ENCODE measurements around the gene ZBTB20.

The ZBTB20 gene

GRCh38 chr3:114411190-114411668 is 735.9 kb downstream of the ZBTB20 start:
- Mint-ChIP-seq H3K4me3 (no peak overlapping the region), H3K4me1 (peaks cover 31% of the 10 kb centered on the region), H3K9me3 (no peaks in the 10 kb centered on the region), H3K36me3 (no peaks in the 10 kb centered on the region), H3K27ac (no peak overlapping the region)
- DNase-seq (ENCODE audit: low spot score in 2 of 2) (no peak), ATAC-seq (no peak)

GRCh38 chr3:114408736-114409670 is 738.1 kb downstream of the ZBTB20 start:
- H3K4me1 Mint-ChIP-seq: peaks cover 33% of the 10 kb centered on the region
- H3K27ac Mint-ChIP-seq: no peak overlapping the region
- DNase-seq (ENCODE audit: low spot score in 2 of 2) (no peak), ATAC-seq (no peak)
- H3K4me3 Mint-ChIP-seq: no peak overlapping the region
- no peaks in the 10 kb centered on the region for H3K36me3 Mint-ChIP-seq
- H3K9me3 Mint-ChIP-seq: no peaks in the 10 kb centered on the region

- no peak overlapping the region for H3K4me3 Mint-ChIP-seq
Measured at GRCh38 chr3:114406922-114407321, 740.2 kb downstream of the ZBTB20 start.

GRCh38 chr3:114406286-114406685 is 740.8 kb downstream of the ZBTB20 start:
- ATAC-seq (no peak), DNase-seq (ENCODE audit: low spot score in 2 of 2) (no peak)
- H3K36me3 Mint-ChIP-seq: no peaks in the 10 kb centered on the region
- peaks cover 14% of the 10 kb centered on the region for H3K4me1 Mint-ChIP-seq
- no peak overlapping the region for H3K4me3 Mint-ChIP-seq
- no peaks in the 10 kb centered on the region for H3K9me3 Mint-ChIP-seq
- H3K27ac Mint-ChIP-seq: no peak overlapping the region

More at GRCh38 chr3:114406922-114407321, 740.2 kb downstream of the ZBTB20 start:
- DNase-seq (ENCODE audit: low spot score in 2 of 2): no peak
- ATAC-seq: no peak
- Mint-ChIP-seq H3K4me1 (peaks cover 21% of the 10 kb centered on the region), H3K27ac (no peak overlapping the region), H3K9me3 (no peaks in the 10 kb centered on the region), H3K36me3 (no peaks in the 10 kb centered on the region)

- Mint-ChIP-seq H3K4me1 (peaks cover 5% of the 10 kb centered on the region), H3K27ac (peak overlapping the region; percentile 40), H3K9me3 (no peaks in the 10 kb centered on the region), H3K36me3 (no peaks in the 10 kb centered on the region), H3K4me3 (no peak overlapping the region)
- no peak for ATAC-seq
- no peak for DNase-seq (ENCODE audit: low spot score in 2 of 2)
Measured at GRCh38 chr3:114405202-114405990, 741.7 kb downstream of the ZBTB20 start.

- no peak overlapping the region for H3K4me3 Mint-ChIP-seq
- no peaks in the 10 kb centered on the region for H3K9me3 Mint-ChIP-seq
- no peak for DNase-seq (ENCODE audit: low spot score in 2 of 2)
- H3K4me1 Mint-ChIP-seq: peaks cover 5% of the 10 kb centered on the region
- no peaks in the 10 kb centered on the region for H3K36me3 Mint-ChIP-seq
- H3K27ac Mint-ChIP-seq: peak overlapping the region; percentile 40
- no peak for ATAC-seq
Measured at GRCh38 chr3:114404590-114404989, 742.5 kb downstream of the ZBTB20 start.

- H3K4me1 Mint-ChIP-seq: peaks cover 5% of the 10 kb centered on the region
- no peak overlapping the region for H3K27ac Mint-ChIP-seq
- H3K36me3 Mint-ChIP-seq: no peaks in the 10 kb centered on the region
- H3K9me3 Mint-ChIP-seq: no peaks in the 10 kb centered on the region
- no peak for ATAC-seq
- no peak for DNase-seq (ENCODE audit: low spot score in 2 of 2)
- no peak overlapping the region for H3K4me3 Mint-ChIP-seq
Measured at GRCh38 chr3:114402838-114403237, 744.2 kb downstream of the ZBTB20 start.

GRCh38 chr3:114401346-114401745 is 745.7 kb downstream of the ZBTB20 start:
- peaks cover 15% of the 10 kb centered on the region for H3K4me1 Mint-ChIP-seq
- DNase-seq (ENCODE audit: low spot score in 2 of 2) (no peak), ATAC-seq (no peak)
- no peaks in the 10 kb centered on the region for H3K36me3 Mint-ChIP-seq
- no peak overlapping the region for H3K27ac Mint-ChIP-seq
- H3K9me3 Mint-ChIP-seq: no peaks in the 10 kb centered on the region
- no peak overlapping the region for H3K4me3 Mint-ChIP-seq

GRCh38 chr3:114400371-114400770 is 746.7 kb downstream of the ZBTB20 start:
- Mint-ChIP-seq H3K27ac (no peak overlapping the region), H3K36me3 (no peaks in the 10 kb centered on the region), H3K9me3 (no peaks in the 10 kb centered on the region), H3K4me3 (no peak overlapping the region), H3K4me1 (peaks cover 15% of the 10 kb centered on the region)
- DNase-seq (ENCODE audit: low spot score in 2 of 2): no peak
- ATAC-seq: no peak

- DNase-seq (ENCODE audit: low spot score in 2 of 2) (no peak), ATAC-seq (peak; percentile 32)
- Mint-ChIP-seq H3K4me1 (peaks cover 28% of the 10 kb centered on the region), H3K27ac (no peak overlapping the region), H3K9me3 (no peaks in the 10 kb centered on the region), H3K4me3 (no peak overlapping the region), H3K36me3 (no peaks in the 10 kb centered on the region)
Measured at GRCh38 chr3:114394551-114394950, 752.5 kb downstream of the ZBTB20 start.

- H3K9me3 Mint-ChIP-seq: no peaks in the 10 kb centered on the region
- H3K27ac Mint-ChIP-seq: no peak overlapping the region
- no peak for DNase-seq (ENCODE audit: low spot score in 2 of 2)
- no peak for ATAC-seq
- H3K36me3 Mint-ChIP-seq: no peaks in the 10 kb centered on the region
- H3K4me3 Mint-ChIP-seq: no peak overlapping the region
- peaks cover 36% of the 10 kb centered on the region for H3K4me1 Mint-ChIP-seq
Measured at GRCh38 chr3:114393367-114394072, 753.6 kb downstream of the ZBTB20 start.

- no peak for DNase-seq (ENCODE audit: low spot score in 2 of 2)
- H3K27ac Mint-ChIP-seq: no peak overlapping the region
- H3K9me3 Mint-ChIP-seq: no peaks in the 10 kb centered on the region
- ATAC-seq: no peak
- H3K4me1 Mint-ChIP-seq: peaks cover 40% of the 10 kb centered on the region
- H3K36me3 Mint-ChIP-seq: no peaks in the 10 kb centered on the region
- H3K4me3 Mint-ChIP-seq: no peak overlapping the region
Measured at GRCh38 chr3:114392831-114393230, 754.3 kb downstream of the ZBTB20 start.

GRCh38 chr3:114389156-114389555 is 757.9 kb downstream of the ZBTB20 start:
- ATAC-seq (peak; percentile 75), DNase-seq (ENCODE audit: low spot score in 2 of 2) (no peak)
- H3K4me3 Mint-ChIP-seq: no peak overlapping the region
- H3K27ac Mint-ChIP-seq: no peak overlapping the region
- no peaks in the 10 kb centered on the region for H3K9me3 Mint-ChIP-seq
- H3K4me1 Mint-ChIP-seq: peaks cover 31% of the 10 kb centered on the region
- no peaks in the 10 kb centered on the region for H3K36me3 Mint-ChIP-seq

GRCh38 chr3:114384558-114384903 is 762.6 kb downstream of the ZBTB20 start:
- ATAC-seq (no peak), DNase-seq (ENCODE audit: low spot score in 2 of 2) (no peak)
- Mint-ChIP-seq H3K36me3 (no peaks in the 10 kb centered on the region), H3K4me3 (no peak overlapping the region), H3K4me1 (peaks cover 12% of the 10 kb centered on the region), H3K27ac (no peak overlapping the region), H3K9me3 (no peaks in the 10 kb centered on the region)

- H3K9me3 Mint-ChIP-seq: no peaks in the 10 kb centered on the region
- H3K36me3 Mint-ChIP-seq: no peaks in the 10 kb centered on the region
- no peak overlapping the region for H3K27ac Mint-ChIP-seq
- H3K4me1 Mint-ChIP-seq: peaks cover 9% of the 10 kb centered on the region
- DNase-seq (ENCODE audit: low spot score in 2 of 2) (peak; percentile 46 to 77), ATAC-seq (peak; percentile 93)
- H3K4me3 Mint-ChIP-seq: no peak overlapping the region
Measured at GRCh38 chr3:114383875-114384557, 763.1 kb downstream of the ZBTB20 start.
